Parietal lobe (tissue), 2 donors: Measurements from ENCODE around the gene ARID3A. TPM values are rescaled to one million over a fixed set of nuclear protein-coding genes. Genes with fewer than 3 reads are reported as not detected.

ENCODE experiments used
- small RNA-seq: library from RNA; depleted of rRNA; stranded (forward); fragments of <200 nt; gene quantifications from one replicate; pipeline ENCODE3, GENCODE V24; 2014; ENCODE audit warnings: low replicate concordance
- total RNA-seq: library from RNA; depleted of rRNA; stranded (reverse); fragments of >200 nt; gene quantifications from one replicate; pipeline ENCODE4 v1.2.3, GENCODE V29; 2014

ARID3A gene, protein sequence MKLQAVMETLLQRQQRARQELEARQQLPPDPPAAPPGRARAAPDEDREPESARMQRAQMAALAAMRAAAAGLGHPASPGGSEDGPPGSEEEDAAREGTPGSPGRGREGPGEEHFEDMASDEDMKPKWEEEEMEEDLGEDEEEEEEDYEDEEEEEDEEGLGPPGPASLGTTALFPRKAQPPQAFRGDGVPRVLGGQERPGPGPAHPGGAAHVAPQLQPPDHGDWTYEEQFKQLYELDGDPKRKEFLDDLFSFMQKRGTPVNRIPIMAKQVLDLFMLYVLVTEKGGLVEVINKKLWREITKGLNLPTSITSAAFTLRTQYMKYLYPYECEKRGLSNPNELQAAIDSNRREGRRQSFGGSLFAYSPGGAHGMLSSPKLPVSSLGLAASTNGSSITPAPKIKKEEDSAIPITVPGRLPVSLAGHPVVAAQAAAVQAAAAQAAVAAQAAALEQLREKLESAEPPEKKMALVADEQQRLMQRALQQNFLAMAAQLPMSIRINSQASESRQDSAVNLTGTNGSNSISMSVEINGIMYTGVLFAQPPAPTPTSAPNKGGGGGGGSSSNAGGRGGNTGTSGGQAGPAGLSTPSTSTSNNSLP
- 11.3 TPM for total RNA-seq

DNA sequence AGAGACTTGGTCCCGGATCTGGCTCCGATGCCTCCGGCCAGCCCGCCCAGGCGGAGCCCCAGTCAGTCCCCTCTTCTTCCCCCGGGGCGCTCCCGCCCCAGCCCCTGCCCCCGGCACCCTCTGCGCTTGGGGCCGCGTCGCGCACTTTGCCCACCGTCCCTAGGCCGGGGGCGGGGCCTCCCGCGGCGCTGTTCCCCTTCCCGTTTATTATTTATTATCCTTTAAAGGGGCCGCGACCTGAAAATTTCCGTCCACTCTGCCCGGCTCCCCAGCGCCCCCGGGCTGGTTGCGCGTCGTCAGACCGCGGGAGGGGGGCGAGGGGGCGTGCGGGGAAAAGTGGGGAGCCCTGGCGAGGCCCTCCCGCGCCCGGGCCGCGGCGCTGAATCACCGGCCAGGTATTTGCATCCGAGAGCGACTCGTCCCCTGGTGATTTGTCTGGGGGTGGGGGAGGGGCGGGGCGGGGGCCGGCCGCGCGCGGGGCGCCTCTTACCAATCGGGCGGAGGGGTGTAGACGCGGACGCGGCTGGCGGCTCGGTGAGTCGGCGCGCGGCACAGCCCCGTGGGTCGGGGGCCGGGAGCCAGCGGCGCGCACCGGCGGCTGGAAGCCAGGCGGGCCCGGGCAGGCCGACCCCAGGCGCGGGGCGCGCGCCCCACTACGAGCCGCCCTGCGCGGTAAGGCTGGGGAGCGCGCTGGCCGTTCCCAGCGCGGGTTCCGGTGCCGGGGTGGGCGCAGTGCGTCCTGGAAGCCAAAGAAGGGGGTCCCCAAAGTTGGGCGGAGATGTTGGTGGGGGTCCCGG, at the start of gene ARID3A:
Gene ARID3A (plus strand): TSS at position 510 of the 797 bp plus-strand sequence. CDS start 3,494 bp downstream, outside the sequence.

DNA sequence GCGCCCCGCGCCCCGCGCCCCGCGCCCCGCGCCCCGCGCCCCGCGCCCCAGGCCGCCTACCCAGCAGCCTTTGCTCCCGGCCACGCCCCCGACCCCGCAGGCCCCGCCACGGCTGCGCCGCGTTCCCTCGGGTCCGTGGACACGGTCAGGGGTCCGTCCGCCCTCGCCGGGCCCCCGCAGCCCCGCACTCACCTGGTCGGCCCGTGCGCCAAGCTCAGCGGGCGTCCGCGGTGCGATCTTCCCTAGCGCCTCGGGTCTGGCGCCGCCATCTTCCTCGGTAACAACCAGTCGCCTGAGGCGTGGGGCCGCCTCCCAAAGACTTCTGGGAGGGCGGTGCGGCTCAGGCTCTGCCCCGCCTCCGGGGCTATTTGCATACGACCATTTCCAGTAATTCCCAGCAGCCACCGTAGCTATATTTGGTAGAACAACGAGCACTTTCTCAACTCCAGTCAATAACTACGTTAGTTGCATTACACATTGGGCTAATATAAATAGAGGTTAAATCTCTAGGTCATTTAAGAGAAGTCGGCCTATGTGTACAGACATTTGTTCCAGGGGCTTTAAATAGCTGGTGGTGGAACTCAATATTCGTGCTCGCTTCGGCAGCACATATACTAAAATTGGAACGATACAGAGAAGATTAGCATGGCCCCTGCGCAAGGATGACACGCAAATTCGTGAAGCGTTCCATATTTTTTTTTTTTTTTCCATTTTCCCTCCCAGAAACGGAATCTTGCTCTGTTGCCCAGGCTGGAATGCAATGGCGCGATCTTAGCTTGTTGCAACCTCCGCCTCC, 32.7 kb upstream of the ARID3A start, which contains the start of the genes MED16 and RNU6-9:
Gene MED16 (minus strand): TSS at position 294 of the 796 bp plus-strand sequence. CDS start 2,056 bp downstream, outside the sequence.
Gene RNU6-9 (plus strand): TSS at position 591 of the 796 bp plus-strand sequence.

DNA sequence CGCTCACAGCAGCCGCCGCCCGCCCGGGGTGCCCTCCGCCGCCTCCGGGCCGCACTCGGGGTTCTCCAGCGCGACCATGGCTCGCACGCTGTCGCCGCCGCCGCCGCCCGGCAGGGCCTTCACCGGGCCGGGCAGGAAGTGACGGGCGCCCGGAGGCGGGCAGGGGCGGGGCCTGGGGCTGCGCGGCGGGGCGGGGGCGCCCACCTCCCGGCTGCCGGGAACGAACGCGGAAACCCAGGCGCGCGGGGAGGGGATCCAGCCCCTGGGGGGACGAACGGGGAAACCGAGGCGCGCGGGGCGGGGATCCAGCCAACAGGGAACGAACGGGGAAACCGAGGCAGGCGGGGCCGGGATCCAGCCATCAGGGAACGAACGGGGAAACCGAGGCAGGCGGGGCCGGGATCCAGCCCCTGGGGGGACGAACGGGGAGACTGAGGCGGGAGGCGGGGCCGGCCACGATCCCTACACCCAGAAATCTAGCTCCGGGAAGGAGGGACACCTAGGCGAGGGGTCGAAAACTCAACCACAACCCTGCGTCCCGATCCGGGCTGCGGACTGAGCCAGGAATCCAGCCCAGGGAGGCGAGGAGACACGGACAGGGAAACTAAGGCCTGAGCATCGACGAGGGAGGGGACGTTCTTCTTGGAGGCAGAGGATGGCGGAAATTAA, 12.6 kb upstream of the ARID3A start, which contains the start of gene R3HDM4:
Gene R3HDM4 (minus strand): TSS at position 140 of the 669 bp plus-strand sequence. CDS start 62 bp downstream, at position 78.

DNA sequence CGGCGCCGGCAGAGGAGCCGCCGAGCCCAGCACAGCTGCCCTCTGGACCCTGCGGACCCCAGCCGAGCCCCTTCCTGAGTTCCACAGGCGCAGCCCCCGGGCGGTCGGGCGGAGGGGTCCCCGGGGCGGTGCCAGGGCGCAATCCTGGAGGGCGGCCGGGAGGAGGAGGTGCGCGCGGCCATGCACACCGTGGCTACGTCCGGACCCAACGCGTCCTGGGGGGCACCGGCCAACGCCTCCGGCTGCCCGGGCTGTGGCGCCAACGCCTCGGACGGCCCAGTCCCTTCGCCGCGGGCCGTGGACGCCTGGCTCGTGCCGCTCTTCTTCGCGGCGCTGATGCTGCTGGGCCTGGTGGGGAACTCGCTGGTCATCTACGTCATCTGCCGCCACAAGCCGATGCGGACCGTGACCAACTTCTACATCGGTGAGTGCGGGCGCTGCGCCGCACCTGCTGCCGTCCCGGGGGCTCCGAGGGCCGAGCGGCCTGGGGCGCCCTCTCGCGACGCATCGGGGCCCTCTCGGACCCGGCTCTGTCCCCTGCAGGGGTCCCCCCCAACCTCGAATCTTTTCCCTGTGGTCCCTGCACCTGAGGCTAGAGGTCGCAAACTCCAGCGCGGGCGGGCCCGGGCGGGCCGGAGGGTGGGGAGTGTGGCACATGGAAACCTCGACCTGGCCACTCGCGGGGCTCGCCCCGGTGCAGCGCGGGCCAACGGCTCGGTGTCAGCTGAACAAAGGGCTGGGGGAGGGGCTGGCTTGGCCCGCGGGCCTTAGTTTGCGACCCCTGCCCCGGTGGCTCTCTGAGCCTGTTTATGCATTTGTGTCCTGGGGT, 8.3 kb upstream of the ARID3A start, which contains the start of gene KISS1R:
Gene KISS1R (plus strand): TSS at position 11 of the 829 bp plus-strand sequence. CDS start 170 bp downstream, at position 181.

DNA sequence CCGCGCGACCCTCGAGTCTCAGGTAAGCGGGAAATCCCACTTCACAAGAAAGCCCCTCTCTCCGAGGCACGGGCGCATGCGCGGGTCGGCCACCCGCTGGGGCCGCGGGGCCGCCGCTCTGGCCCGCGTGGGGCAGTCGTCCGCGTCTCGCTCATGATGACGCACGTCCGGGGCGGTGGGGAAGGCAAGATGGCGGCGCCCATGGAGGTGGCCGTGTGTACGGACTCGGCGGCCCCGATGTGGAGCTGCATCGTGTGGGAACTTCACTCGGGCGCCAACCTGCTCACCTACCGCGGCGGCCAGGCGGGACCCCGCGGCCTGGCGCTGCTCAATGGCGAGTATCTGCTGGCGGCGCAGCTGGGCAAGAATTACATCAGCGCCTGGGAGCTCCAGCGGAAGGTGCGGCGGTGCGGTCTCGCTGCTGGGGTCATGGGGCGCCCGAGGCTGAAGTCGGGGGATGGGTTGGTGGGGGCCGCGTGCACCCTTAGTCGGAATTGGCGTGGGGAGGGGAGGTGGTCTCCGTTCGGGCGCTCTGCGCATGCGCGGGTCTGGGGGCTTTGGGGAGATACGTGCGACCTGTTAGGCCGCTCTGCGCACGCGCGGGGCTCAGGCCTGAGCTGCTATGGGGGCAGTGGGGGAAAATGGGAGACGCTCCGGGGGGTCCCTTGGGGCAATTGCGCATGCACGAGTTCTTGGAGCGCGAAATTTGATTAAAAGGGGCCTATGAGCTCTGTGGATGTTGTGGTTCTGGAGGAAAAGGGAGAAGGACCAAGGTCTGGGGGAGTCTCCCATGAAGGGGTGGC, 58.5 kb downstream of the ARID3A start, which contains the start of gene WDR18:
Gene WDR18 (plus strand): TSS at position 181 of the 803 bp plus-strand sequence. CDS start 9 bp downstream, at position 190.

DNA sequence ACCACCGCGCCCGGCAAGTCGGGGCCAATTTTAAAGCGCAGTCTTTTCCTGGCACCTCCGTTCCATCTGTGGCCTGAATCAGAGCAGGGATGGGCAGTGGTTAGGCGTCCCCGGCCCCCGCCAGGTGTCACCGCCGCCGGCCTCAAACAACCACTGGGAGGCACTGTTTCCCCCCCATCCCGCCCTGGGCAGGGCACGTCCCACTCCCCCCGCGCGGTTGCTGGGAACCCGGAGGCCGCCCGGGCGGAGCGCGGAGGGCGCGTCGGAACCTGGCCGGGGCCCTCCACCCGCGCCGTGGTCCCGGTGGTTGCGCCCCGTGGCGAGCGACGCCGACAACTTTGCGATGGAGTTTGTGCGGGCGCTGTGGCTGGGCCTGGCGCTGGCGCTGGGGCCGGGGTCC, 74.3 kb downstream of the ARID3A start, which contains the start of gene GRIN3B:
Gene GRIN3B (plus strand): TSS at position 325 of the 400 bp plus-strand sequence. CDS start 19 bp downstream, at position 344.

DNA sequence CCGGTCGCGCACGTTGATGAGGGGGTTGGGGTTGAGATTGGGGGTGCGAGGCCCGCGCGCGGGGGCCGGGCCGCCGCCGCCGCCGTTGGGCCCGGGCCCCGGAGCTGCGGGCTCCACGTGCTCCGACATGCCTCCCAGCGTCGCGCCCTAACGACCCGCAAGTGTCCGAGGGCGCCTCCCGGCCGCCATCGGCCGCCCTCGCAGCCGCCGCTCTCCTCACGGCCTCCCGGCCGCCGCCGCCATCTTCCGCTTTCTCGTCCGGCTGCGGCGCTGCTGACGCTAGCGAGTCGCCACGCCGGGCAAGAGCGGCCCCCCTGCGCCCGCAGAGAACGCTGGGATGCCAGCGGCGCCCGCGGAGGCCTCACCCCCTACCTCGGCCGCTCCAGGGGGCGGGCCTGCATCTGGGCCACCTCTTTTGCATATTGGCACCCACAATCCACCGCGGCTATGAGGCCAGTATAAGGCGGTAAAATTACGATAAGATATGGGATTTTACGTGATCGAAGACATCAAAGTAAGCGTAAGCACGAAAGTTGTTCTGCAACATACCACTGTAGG, 95.1 kb downstream of the ARID3A start, which contains the start of gene TMEM259:
Gene TMEM259 (minus strand): TSS at position 256 of the 558 bp plus-strand sequence. CDS start 127 bp downstream, at position 129.

Small RNA genes within 50 kb of the gene (small RNA-seq; reads per million reads assigned to genes)
- not detected for gene RNU6-2
- gene RNU6-9 = not detected

Other genes starting within 250 kb of the ARID3A start
- gene FSTL3, start 249.6 kb upstream of the ARID3A start, total RNA-seq = 2.8 TPM
- not detected for gene PRSS57, start 230.6 kb upstream of the ARID3A start, total RNA-seq
- gene PALM, start 217.1 kb upstream of the ARID3A start, total RNA-seq = 123 TPM
- gene MISP, start 174.9 kb upstream of the ARID3A start, total RNA-seq = not detected
- gene PTBP1, start 128.6 kb upstream of the ARID3A start, total RNA-seq = 60.7 TPM
- gene PLPPR3, start 104.1 kb upstream of the ARID3A start, total RNA-seq = 98.3 TPM
- gene AZU1, start 98.2 kb upstream of the ARID3A start, total RNA-seq = 0.94 TPM
- 0.94 TPM for gene PRTN3, start 85.0 kb upstream of the ARID3A start, total RNA-seq
- not detected for gene ELANE, start 73.7 kb upstream of the ARID3A start, total RNA-seq
- 0.31 TPM for gene CFD, start 66.4 kb upstream of the ARID3A start, total RNA-seq
- gene MED16, start 32.8 kb upstream of the ARID3A start, total RNA-seq = 35.4 TPM
- gene RNU6-9, start 32.6 kb upstream of the ARID3A start, total RNA-seq = not detected
- 29.1 TPM for gene R3HDM4, start 12.8 kb upstream of the ARID3A start, total RNA-seq
- not detected for gene KISS1R, start 8.7 kb upstream of the ARID3A start, total RNA-seq
- 36.0 TPM for gene WDR18, start 58.3 kb downstream of the ARID3A start, total RNA-seq
- gene GRIN3B, start 74.4 kb downstream of the ARID3A start, total RNA-seq = not detected
- gene TMEM259, start 95.1 kb downstream of the ARID3A start, total RNA-seq = 59.8 TPM
- not detected for gene RNU6-2, start 95.5 kb downstream of the ARID3A start, total RNA-seq
- 6.3 TPM for gene CNN2, start 100.6 kb downstream of the ARID3A start, total RNA-seq
- 4.4 TPM for gene ABCA7, start 114.1 kb downstream of the ARID3A start, total RNA-seq
- gene ARHGAP45, start 141.1 kb downstream of the ARID3A start, total RNA-seq = 2.8 TPM
- gene POLR2E, start 169.3 kb downstream of the ARID3A start, total RNA-seq = 37.6 TPM
- 107 TPM for gene GPX4, start 178.0 kb downstream of the ARID3A start, total RNA-seq
- 8.1 TPM for gene SBNO2, start 248.2 kb downstream of the ARID3A start, total RNA-seq